Calu3 (cell line): ENCODE data around the gene SH3PXD2B. TPM values are rescaled to one million over a fixed set of nuclear protein-coding genes. Genes with fewer than 3 reads are reported as not detected.
A peak's percentile ranks its signal among the peaks of the same experiment; 100 is the strongest.

Experiments used
- BruUV-seq: library from RNA; stranded (reverse); fragments of 400-500 nt; replicated peaks from 2 replicates; lab custom pipeline; 2021; lab: Mats Ljungman, UMichigan
- CTCF ChIA-PET: fragments of 300-600 bp; sonication (Branson Sonifier 250); formaldehyde crosslinking; loops from one replicate; lab custom pipeline; 2022; ENCODE audit warnings: antibody characterized with exemption; lab: Charles Lee
- DNase-seq: peaks from one replicate; pipeline ENCODE4 v3.0.0; 2022
- H3K27ac Mint-ChIP-seq: one replicate; pipeline ENCODE4 v1.8.0; 2022; ENCODE audit warnings: mixed read lengths; ENCODE audit not compliant: unreplicated experiment
- H3K27me3 Mint-ChIP-seq: one replicate; pipeline ENCODE4 v1.8.0; 2022; ENCODE audit warnings: mixed read lengths; ENCODE audit not compliant: unreplicated experiment
- H3K36me3 Mint-ChIP-seq: one replicate; pipeline ENCODE4 v1.8.0; 2022; ENCODE audit warnings: mild to moderate bottlenecking, moderate library complexity, mixed read lengths; ENCODE audit not compliant: insufficient read depth, unreplicated experiment
- H3K4me1 Mint-ChIP-seq: one replicate; pipeline ENCODE4 v1.8.0; 2022; ENCODE audit warnings: mild to moderate bottlenecking, low read depth, mixed read lengths; ENCODE audit not compliant: unreplicated experiment
- H3K4me3 Mint-ChIP-seq: one replicate; pipeline ENCODE4 v1.8.0; 2022; ENCODE audit warnings: mild to moderate bottlenecking, low read depth, moderate library complexity, mixed read lengths; ENCODE audit not compliant: unreplicated experiment
- H3K9me3 Mint-ChIP-seq: one replicate; pipeline ENCODE4 v1.8.0; 2022; ENCODE audit warnings: low read depth, mixed read lengths; ENCODE audit not compliant: unreplicated experiment
- intact Hi-C: fragments of 100-400 bp; cut with micrococcal nuclease; formaldehyde crosslinking; loops from one replicate; pipeline ENCODE4 v1.10.0; 2022; ENCODE audit not compliant: unreplicated experiment
- total RNA-seq: library from RNA; stranded (reverse); gene quantifications from 2 replicates; pipeline ENCODE4 v1.2.3, GENCODE V29; 2022
- TF ChIP-seq, protein P1 (sequence below): fragments of 200-600 bp; IDR thresholded peaks from one replicate; pipeline ENCODE4 v1.8.0; 2022; ENCODE audit warnings: antibody characterized with exemption; ENCODE audit not compliant: unreplicated experiment

The SH3PXD2B gene
- total RNA-seq, 1 experiment from 2014 or later: 25.6 TPM

DNA sequence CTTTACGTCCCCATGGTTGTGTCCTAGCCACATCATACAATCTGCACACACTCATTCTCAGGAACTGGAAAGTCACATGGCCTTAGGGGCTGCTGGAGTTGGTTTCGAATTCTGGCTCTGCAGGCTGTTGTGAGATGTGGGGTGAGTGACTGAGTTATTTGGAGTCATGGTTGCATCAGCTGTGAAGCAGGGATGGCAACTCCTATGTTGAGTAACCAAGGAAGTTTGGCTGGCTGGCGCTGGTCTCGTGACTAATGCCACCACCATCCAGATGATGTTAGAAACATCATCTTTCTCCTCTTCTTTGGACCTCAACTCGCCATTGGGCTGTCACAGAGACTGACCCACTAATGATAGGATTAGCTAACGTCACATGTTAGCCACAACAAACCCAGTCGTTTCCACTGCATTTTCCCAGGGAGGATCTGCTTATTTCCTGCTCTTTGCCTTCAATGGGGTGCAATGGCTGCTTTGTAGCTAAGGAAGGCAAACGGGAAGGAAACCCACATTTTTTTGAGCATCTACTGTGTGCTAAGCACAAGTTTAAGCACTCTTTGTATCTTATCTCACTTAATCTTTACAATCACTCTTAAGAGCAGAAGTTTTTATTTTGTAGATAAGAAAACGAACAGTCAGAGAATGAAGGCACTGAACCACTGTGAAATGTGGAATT lies 92.6 kb downstream of the SH3PXD2B start:
- no peaks in the 10 kb centered on the region for H3K27me3 Mint-ChIP-seq
- no peaks in the 10 kb centered on the region for H3K9me3 Mint-ChIP-seq
- peaks cover 16% of the 10 kb centered on the region for H3K36me3 Mint-ChIP-seq
- BruUV-seq: no TSS peak
- peak overlapping the region; percentile 94 for H3K27ac Mint-ChIP-seq
- TF ChIP-seq, protein P1, sequence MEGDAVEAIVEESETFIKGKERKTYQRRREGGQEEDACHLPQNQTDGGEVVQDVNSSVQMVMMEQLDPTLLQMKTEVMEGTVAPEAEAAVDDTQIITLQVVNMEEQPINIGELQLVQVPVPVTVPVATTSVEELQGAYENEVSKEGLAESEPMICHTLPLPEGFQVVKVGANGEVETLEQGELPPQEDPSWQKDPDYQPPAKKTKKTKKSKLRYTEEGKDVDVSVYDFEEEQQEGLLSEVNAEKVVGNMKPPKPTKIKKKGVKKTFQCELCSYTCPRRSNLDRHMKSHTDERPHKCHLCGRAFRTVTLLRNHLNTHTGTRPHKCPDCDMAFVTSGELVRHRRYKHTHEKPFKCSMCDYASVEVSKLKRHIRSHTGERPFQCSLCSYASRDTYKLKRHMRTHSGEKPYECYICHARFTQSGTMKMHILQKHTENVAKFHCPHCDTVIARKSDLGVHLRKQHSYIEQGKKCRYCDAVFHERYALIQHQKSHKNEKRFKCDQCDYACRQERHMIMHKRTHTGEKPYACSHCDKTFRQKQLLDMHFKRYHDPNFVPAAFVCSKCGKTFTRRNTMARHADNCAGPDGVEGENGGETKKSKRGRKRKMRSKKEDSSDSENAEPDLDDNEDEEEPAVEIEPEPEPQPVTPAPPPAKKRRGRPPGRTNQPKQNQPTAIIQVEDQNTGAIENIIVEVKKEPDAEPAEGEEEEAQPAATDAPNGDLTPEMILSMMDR: no peak
- peaks cover 52% of the 10 kb centered on the region for H3K4me1 Mint-ChIP-seq
- CTCF ChIA-PET: no interaction called here
- DNase-seq: peak; percentile 84
- H3K4me3 Mint-ChIP-seq: peak overlapping the region; percentile 2
- intact Hi-C loops: no loop called here

DNA sequence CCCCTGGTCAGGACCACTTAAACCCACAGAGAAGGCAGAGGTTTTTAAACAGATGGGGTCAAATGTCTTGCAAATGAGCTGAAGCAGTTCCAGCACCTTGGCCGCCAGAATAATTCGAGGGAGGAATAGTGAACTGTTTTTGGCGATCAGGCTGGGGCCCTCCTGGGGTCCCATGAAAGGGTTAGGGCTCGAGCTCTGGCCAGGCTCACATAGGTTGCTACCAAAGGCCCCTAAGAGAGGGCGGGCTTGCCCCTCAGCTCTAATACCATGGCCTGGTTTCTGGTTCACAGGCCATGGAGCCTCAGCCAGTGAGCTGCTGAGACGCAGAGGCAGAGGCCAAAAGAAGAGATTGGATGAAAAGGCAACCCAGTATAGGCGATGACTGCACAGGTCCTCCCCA lies 96.0 kb downstream of the SH3PXD2B start:
- Mint-ChIP-seq H3K4me1 (peaks cover 61% of the 10 kb centered on the region), H3K27ac (peak overlapping the region; percentile 27), H3K36me3 (peaks cover 29% of the 10 kb centered on the region), H3K4me3 (no peak overlapping the region), H3K27me3 (no peaks in the 10 kb centered on the region), H3K9me3 (no peaks in the 10 kb centered on the region)
- DNase-seq: no peak
- no TSS peak for BruUV-seq
- intact Hi-C loops: no loop called here
- CTCF ChIA-PET: no interaction called here
- TF ChIP-seq, protein P1: no peak

DNA sequence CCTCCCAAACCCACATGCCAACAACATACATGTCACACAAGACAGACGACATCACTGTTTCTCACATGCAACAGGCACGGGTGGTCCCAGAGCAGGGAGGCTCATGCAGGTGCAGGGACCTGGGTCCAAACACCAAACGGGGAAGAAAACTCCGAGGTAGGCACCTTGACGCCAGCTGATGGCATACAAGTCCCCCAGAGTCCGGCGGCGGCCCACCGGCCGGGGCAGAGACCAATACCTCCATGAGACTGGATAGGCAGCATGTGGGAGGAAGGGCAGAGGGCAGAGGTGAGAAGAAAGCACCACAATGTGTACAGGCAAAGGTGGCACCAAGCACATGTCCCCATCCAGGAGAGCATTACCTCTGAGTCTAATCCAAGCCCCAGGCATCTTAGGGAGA lies 97.8 kb downstream of the SH3PXD2B start:
- CTCF ChIA-PET: no interaction called here
- H3K36me3 Mint-ChIP-seq: peaks cover 30% of the 10 kb centered on the region
- H3K27ac Mint-ChIP-seq: no peak overlapping the region

DNA sequence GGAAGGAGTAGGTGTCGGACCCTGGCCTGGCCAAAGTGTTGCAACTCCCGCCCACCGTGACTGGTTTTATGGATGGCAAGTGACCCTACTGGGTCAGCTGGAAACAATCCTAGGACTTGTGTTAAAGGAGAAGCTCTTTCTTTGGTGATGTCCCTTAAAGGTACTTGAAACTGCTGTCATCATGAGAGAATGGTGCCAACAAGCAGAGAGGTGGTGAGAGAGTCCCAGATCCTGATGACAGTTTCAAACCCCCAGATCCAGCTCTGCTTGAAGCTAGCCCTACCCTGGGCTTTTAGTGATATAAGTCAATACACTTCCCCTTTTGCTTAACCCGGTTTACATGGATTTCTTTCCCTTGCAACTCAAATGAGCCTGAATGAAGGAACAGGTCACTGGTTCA lies 98.3 kb downstream of the SH3PXD2B start:
- CTCF ChIA-PET: no interaction called here
- Mint-ChIP-seq H3K27me3 (no peaks in the 10 kb centered on the region), H3K27ac (no peak overlapping the region), H3K36me3 (peaks cover 25% of the 10 kb centered on the region), H3K4me1 (peaks cover 55% of the 10 kb centered on the region), H3K9me3 (no peaks in the 10 kb centered on the region), H3K4me3 (no peak overlapping the region)
- DNase-seq: no peak
- intact Hi-C loops: no loop called here
- TF ChIP-seq, protein P1: no peak
- BruUV-seq: no TSS peak

More for the DNA sequence above, 97.8 kb downstream of the SH3PXD2B start:
- no peaks in the 10 kb centered on the region for H3K27me3 Mint-ChIP-seq
- no peaks in the 10 kb centered on the region for H3K9me3 Mint-ChIP-seq
- H3K4me3 Mint-ChIP-seq: no peak overlapping the region
- no TSS peak for BruUV-seq
- TF ChIP-seq, protein P1: no peak
- intact Hi-C loops: no loop called here
- no peak for DNase-seq
- peaks cover 56% of the 10 kb centered on the region for H3K4me1 Mint-ChIP-seq
